GM06990 (cell line): ENCODE results near the gene ARHGAP24.

Experiments used
- DNase-seq: peaks from one replicate; pipeline ENCODE4 v3.0.0-alpha.2; 2011; ENCODE audit not compliant: insufficient read length; ENCODE audit errors: extremely low read depth
- H3K27me3 ChIP-seq: replicated peaks from 2 replicates; pipeline ENCODE4 v1.6.0; 2011; ENCODE audit warnings: low read length; ENCODE audit not compliant: control insufficient read depth, insufficient read depth
- H3K36me3 ChIP-seq: 2 replicates; pipeline ENCODE4 v1.5.1; 2011; ENCODE audit warnings: low read length; ENCODE audit not compliant: control insufficient read depth, insufficient read depth
- H3K4me3 ChIP-seq: replicated peaks from 2 replicates; pipeline ENCODE4 v1.5.1; 2011; ENCODE audit warnings: low read depth, mild to moderate bottlenecking, control low read depth, low read length
- TF ChIP-seq, protein P1 (sequence below): IDR thresholded peaks from 2 replicates; pipeline ENCODE4 v1.5.1; 2011; ENCODE audit warnings: low read length, control low read depth, mild to moderate bottlenecking, inconsistent platforms; ENCODE audit not compliant: insufficient read depth, poor library complexity, severe bottlenecking

ARHGAP24 gene

DNA sequence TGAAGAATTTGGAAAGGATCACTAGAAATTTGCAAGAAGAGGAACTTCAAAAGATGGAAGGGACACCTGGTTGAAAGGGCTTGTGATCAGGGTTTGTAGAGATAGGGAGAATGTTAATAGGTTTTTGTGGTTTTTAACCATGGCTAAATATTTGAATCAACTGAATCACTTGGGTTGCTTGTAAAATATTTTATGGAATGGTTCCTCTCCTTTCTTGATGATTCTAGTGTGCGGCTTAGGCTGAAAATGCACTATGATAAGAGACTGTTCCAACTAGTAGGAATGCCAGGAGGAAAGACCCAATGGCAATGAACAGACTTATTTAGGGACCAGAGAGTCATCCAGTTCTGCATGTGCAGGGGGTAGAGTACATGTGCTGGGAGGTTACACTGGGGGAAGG, 408.2 kb downstream of the ARHGAP24 start:
- DNase-seq = no peak
- H3K4me3 ChIP-seq = no peak overlapping the region
- H3K27me3 ChIP-seq = no peaks in the 10 kb centered on the region; the same call in 1 of the 2 replicates
- TF ChIP-seq, protein P1, sequence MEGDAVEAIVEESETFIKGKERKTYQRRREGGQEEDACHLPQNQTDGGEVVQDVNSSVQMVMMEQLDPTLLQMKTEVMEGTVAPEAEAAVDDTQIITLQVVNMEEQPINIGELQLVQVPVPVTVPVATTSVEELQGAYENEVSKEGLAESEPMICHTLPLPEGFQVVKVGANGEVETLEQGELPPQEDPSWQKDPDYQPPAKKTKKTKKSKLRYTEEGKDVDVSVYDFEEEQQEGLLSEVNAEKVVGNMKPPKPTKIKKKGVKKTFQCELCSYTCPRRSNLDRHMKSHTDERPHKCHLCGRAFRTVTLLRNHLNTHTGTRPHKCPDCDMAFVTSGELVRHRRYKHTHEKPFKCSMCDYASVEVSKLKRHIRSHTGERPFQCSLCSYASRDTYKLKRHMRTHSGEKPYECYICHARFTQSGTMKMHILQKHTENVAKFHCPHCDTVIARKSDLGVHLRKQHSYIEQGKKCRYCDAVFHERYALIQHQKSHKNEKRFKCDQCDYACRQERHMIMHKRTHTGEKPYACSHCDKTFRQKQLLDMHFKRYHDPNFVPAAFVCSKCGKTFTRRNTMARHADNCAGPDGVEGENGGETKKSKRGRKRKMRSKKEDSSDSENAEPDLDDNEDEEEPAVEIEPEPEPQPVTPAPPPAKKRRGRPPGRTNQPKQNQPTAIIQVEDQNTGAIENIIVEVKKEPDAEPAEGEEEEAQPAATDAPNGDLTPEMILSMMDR = no peak
- H3K36me3 ChIP-seq = no peaks in the 10 kb centered on the region

- Histone ChIP-seq H3K4me3 (no peak overlapping the region), H3K27me3 (no peaks in the 10 kb centered on the region; the same call in 1 of the 2 replicates), H3K36me3 (no peaks in the 10 kb centered on the region)
- TF ChIP-seq, protein P1 = no peak
- no peak for DNase-seq
Measured at GRCh38 chr4:85884251-85884650, 409.3 kb downstream of the ARHGAP24 start.

GRCh38 chr4:85886665-85887064, 411.7 kb downstream of the ARHGAP24 start:
- Histone ChIP-seq H3K4me3 (no peak overlapping the region), H3K36me3 (no peaks in the 10 kb centered on the region), H3K27me3 (no peaks in the 10 kb centered on the region; the same call in 1 of the 2 replicates)
- TF ChIP-seq, protein P1 = no peak
- no peak for DNase-seq

GRCh38 chr4:85889314-85889713, 414.4 kb downstream of the ARHGAP24 start:
- no peak for DNase-seq
- TF ChIP-seq, protein P1 = no peak
- no peaks in the 10 kb centered on the region for H3K27me3 ChIP-seq
- no peaks in the 10 kb centered on the region for H3K36me3 ChIP-seq
- no peak overlapping the region for H3K4me3 ChIP-seq

DNA sequence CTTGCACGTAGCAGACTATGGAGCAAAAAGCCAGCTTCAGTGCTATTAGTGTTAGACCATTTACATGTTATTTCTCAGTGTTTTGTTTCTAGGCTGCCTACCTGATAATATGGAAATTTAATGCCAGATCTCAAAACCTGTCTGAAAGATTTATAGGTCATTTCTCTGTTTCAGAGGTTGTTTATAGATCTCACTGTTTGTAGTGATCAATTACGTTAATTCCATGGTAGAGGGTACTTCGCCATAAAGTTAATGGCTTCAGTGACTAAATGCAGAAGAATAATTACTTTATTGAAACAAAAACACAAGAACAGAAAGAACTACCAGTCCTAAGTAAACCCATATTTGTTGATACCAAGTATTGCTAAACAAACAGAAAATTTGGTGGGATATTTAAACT, 420.8 kb downstream of the ARHGAP24 start:
- no peak for DNase-seq
- TF ChIP-seq, protein P1 = no peak
- Histone ChIP-seq H3K36me3 (no peaks in the 10 kb centered on the region), H3K4me3 (no peak overlapping the region), H3K27me3 (no peaks in the 10 kb centered on the region)

DNA sequence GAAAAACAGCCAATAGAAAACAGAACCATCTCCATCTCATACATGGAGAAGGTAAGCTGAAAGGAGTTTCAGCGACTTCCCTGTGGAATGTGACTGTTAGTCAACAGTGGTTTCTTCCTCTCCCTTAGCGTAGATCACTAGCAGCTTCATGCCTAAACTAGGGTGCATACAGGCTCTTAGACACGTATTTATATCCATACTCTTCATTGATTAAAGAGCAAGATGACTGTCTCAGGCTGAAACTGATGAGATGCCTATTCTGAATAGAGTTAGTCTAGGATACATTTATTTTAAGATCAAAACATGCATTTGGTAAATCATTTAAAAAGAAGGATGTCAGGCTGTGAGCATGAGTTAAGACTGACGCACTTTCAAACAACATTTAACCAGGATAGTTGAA, 423.3 kb downstream of the ARHGAP24 start:
- H3K27me3 ChIP-seq = no peaks in the 10 kb centered on the region
- H3K36me3 ChIP-seq = no peaks in the 10 kb centered on the region
- TF ChIP-seq, protein P1 = no peak
- no peak overlapping the region for H3K4me3 ChIP-seq
- no peak for DNase-seq
